ENCODE data around the gene MAN1A1.

Gene MAN1A1

GRCh38 chr6:119215309-119215708 is 134.3 kb downstream of the MAN1A1 start (continued):
- TF ChIP-seq PRDM2 (tag by site-specific recombination; IDR thresholded peaks at IDR 0.05; ENCODE audit: borderline replicate concordance) (no peak), KLF16 (tag by site-specific recombination; IDR thresholded peaks at IDR 0.05) (no peak), ZNF239 (tag by site-specific recombination; IDR thresholded peaks at IDR 0.05) (no peak), ZNF621 (tag by site-specific recombination; IDR thresholded peaks at IDR 0.05) (no peak), ZNF501 (tag by site-specific recombination; IDR thresholded peaks at IDR 0.05) (no peak), ZNF510 (tag by site-specific recombination; IDR thresholded peaks at IDR 0.05; ENCODE audit: insufficient replicate concordance) (no peak), ZNF391 (tag by site-specific recombination; IDR thresholded peaks at IDR 0.05; ENCODE audit: borderline replicate concordance, low read depth) (no peak)

GRCh38 chr6:119210596-119210995 is 139.0 kb downstream of the MAN1A1 start:
- TF ChIP-seq ZNF426 (tag by site-specific recombination; IDR thresholded peaks at IDR 0.05) (no peak), ZBTB20 (tag by site-specific recombination; IDR thresholded peaks at IDR 0.05) (no peak), ZNF544 (tag by site-specific recombination; IDR thresholded peaks at IDR 0.05) (no peak), ZNF362 (tag by site-specific recombination; IDR thresholded peaks at IDR 0.05) (no peak), ZNF777 (tag by site-specific recombination; IDR thresholded peaks at IDR 0.05; ENCODE audit: borderline replicate concordance) (no peak), MEIS1 (CRISPR knock-in tag; IDR thresholded peaks at IDR 0.05; ENCODE audit: borderline replicate concordance) (no peak), PATZ1 (tag by site-specific recombination; IDR thresholded peaks at IDR 0.05) (no peak), SCRT1 (tag by site-specific recombination; IDR thresholded peaks at IDR 0.05; ENCODE audit: borderline replicate concordance) (no peak), ZNF560 (tag by site-specific recombination; IDR thresholded peaks at IDR 0.05; ENCODE audit: borderline replicate concordance) (no peak), ZNF23 (tag by site-specific recombination; IDR thresholded peaks at IDR 0.05; ENCODE audit: borderline replicate concordance) (no peak)
- ChIA-PET POLR2A (no interaction called here), CTCF (interaction anchor here (0.8 kb wide), 1 partner anchor 124 kb away, joined by 3 read pairs; no protein-coding TSS in a partner anchor)
- Histone ChIP-seq H3K4me1 (ENCODE audit: control insufficient read depth, insufficient read depth, low read length) (no peaks in the 10 kb centered on the region), H3K9me3 (ENCODE audit: control insufficient read depth, insufficient read depth, low read depth, low read length) (no peaks in the 10 kb centered on the region), H3K36me3 (ENCODE audit: control insufficient read depth in 2 of 2, insufficient read depth in 1 of 2, low read length in 2 of 2) (no peaks in the 10 kb centered on the region), H3K4me3 (ENCODE audit: low read depth, low read length) (no peak overlapping the region), H3K27ac (ENCODE audit: extremely low read depth, low read depth, low read length) (no peak overlapping the region)

All from HEK293 (cell line).